Measurements from ENCODE around the gene CDC6.

Gene CDC6

GRCh38 chr17:40351359-40352236, 63.9 kb downstream of the CDC6 start:
- TF ChIP-seq CTCF (IDR thresholded peaks at IDR 0.05; ENCODE audit: low read depth, low read length), result no peak
- H3K4me3 ChIP-seq (ENCODE audit: low read depth, low read length), result no peak overlapping the region
- in situ Hi-C loops (cut with HindIII; ENCODE audit: low sequenced_read_pairs), result no loop called here
- DNase-seq (ENCODE audit: low read depth, low spot score), result no peak

GRCh38 chr17:40352237-40352778, 64.6 kb downstream of the CDC6 start:
- H3K4me3 ChIP-seq (ENCODE audit: low read depth, low read length), result no peak overlapping the region
- no peak for TF ChIP-seq CTCF (IDR thresholded peaks at IDR 0.05; ENCODE audit: low read depth, low read length)
- in situ Hi-C loops (cut with HindIII; ENCODE audit: low sequenced_read_pairs), result no loop called here
- DNase-seq (ENCODE audit: low read depth, low spot score), result no peak

GRCh38 chr17:40352779-40353394, 65.2 kb downstream of the CDC6 start:
- no peak overlapping the region for H3K4me3 ChIP-seq (ENCODE audit: low read depth, low read length)
- DNase-seq (ENCODE audit: low read depth, low spot score), result no peak
- in situ Hi-C loops (cut with HindIII; ENCODE audit: low sequenced_read_pairs), result no loop called here
- no peak for TF ChIP-seq CTCF (IDR thresholded peaks at IDR 0.05; ENCODE audit: low read depth, low read length)
